HG02759 (cell line): ENCODE data around the gene C9orf153.

ENCODE experiments used
- ATAC-seq: cut with Tn5 transposase; IDR thresholded peaks from one replicate; pipeline ENCODE4 v1.9.1; 2021; ENCODE audit warnings: mild to moderate bottlenecking, moderate library complexity; ENCODE audit not compliant: unreplicated experiment

Gene C9orf153

DNA sequence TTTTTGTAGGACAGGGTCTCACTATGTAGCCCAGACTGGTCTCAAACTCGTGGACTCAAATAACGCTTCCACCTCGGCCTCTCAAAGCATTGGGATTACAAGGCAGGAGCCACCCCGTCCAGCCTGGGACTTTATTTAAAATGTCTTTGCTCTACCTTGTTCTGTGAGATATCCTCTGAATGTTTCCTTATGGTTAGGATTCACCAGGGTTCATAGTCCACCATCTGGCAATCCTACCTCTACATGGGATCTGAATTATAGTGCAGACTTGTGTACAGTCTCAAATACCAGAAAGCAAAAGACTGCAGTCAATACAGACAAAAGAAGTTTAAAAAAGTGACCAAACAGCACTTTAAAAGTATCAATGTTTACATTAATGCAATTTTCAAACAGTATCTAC, 12.8 kb upstream of the C9orf153 start:
- ATAC-seq = no peak

DNA sequence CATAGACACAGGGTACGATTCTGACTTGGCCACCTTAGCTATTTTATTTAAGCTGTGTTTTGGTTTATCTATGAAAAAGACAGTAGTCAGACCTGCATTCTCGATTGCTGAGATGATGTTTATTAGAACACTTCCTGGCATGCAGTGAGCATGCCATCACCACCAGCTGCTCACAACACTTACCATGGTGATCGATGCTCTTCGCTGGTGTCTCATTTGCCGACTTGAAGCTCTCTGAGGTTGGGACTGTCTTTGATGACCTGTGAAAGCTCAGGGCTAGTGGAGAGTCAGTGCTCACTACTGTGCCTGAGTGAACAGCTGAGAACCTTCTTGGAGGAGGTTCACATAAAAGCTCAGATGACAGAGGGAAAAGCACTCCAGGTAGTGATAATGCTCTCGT, 4.4 kb upstream of the C9orf153 start:
- ATAC-seq = no peak

DNA sequence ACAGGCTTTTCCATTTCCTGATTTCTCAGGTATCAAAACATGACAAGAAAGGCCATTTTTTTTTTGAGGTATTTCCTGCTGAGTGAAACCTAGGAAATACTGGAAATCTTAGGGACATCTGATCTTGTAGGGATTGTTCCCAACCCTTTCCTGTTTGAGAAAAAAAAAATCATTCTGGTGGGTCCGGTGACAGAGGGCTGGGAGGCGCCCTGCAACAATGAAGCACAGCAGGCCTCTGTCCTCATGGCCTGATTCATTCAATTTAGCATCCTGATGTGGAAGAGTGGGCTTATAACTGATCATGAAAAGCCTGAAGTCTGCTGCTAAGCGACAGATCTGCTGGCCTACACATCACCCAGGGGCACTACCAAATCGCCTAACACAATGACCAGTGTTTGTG, 3.0 kb upstream of the C9orf153 start:
- ATAC-seq = no peak

DNA sequence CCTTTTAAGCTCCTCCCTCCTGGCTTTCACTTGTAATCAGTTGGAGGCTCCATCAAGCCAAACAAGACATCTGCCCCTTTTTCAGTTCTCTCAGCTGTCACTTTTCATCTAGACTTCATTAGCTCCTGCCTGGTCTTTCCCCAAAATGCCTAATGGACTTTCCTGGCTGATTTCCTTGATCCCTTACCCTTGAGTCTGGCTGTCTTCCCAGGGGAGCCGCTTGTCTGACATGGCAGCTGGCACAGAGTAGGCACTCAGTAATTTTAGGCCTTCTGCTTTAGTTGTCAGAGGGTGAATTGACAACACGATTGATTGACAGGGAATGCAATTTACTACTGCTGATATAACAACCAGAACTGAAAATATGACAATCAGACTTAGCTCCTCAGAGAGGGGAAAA, 2.1 kb downstream of the C9orf153 start:
- no peak for ATAC-seq

DNA sequence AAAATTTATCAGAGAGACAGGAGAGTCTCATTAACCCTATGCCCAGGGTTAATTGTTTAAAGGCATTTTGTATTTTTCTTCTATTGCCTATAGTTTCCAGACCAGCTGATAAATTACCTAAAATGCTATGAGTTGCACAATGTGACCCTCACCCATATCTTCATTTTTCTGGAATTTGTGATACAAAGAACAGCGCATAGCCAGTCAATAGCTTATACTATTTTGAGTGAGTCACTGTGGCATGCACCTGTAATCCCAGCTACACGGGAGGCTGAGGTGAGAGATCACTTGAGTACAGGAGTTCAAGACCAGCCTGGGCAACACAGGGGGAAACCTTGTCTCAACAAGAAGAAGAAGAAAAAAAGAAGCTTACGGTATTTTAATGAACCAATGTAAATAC, 2.8 kb downstream of the C9orf153 start:
- no peak for ATAC-seq

DNA sequence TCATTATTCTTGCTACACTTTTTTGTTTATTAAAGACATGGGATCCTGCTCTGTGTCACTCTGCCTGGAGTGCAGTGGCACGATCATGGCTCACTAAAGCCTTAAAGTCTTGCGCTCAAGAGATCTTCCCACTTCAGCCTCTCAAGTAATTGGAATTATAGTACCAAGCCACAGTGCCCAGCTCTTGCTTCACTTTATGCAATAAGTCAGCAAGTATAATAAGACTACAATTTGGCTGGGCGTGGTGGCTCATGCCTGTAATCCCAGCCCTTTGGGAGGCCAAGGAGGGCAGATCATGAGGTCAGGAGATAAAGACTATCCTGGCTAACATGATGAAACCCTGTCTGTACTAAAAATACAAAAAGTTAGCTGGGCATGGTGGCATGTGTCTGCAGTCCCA, 5.9 kb downstream of the C9orf153 start:
- no peak for ATAC-seq

DNA sequence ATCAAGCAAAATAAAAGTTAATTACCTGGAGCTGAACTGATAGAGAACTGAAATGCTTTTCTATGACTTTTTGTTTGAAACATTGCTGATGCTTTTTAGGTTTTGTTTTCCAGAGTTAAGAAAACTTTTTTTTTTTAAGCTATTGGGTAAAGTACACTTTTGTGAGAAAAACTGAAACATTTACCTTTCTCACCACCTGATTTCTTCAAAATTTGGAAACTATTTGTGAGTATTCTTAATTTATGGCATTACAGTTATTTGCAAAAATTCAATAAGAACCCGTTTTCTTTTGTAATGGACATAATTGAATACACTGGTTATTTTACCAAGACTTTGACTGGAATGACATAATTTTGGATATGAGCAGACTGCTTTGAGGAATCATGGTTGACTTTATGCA, 6.6 kb downstream of the C9orf153 start:
- ATAC-seq = no peak

DNA sequence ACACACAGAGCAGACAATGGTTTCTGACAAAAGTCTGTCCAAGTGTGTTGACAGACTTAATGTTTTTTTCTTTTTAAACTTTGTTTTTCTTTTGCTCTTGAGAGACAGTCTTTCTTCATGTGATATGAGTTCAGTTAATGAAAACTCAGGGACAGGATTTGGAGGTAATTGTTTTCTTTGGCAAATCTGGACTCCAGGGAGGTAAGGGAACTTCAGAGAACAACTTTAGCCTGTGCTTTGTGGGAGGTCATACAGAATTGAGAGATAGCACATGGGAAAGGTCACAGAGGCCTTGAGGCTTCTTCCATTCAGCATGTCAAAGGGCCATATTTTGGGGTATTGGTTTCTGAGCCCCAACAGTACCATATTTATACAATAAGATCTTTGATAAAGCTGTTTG, 9.3 kb downstream of the C9orf153 start:
- no peak for ATAC-seq

DNA sequence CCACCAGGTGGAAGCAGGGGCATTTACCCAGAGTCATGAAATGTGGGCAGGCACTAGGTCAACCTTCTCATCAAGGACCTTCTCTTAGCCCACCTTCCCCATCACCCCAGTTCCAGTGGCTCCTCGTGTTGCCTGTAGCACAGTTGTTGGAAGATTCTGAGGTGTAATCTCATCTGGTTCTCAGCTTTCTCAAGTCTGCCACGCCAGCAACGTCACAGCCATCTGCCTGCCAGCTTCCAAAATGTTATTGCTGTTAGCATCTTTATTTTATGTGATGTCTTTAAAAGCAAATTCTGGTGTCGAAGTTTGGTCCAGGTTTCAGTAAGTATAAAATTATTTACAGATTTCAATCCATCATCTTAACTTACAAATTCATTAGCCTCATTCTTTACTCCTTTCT, 10.7 kb downstream of the C9orf153 start:
- no peak for ATAC-seq

DNA sequence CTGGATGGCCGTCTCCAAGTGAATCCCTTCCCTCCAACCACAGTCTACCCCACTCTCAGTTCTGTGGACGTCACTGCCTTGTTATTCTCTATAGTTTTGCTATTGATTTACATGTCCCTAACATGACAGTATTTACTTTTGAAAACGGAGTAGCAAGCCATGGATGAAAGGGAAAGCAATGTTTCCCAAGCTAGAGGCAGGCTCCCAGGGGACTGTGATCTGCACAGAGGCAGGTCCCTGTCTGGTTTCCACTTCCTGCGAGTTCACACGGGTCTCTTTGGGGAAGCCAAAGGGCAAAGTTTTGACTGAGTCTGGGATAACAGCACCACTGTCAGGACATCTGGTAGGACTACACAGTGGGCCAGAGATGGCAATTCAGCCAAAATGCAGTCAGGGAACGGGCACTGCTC, 12.7 kb downstream of the C9orf153 start:
- ATAC-seq = peak; percentile 91

DNA sequence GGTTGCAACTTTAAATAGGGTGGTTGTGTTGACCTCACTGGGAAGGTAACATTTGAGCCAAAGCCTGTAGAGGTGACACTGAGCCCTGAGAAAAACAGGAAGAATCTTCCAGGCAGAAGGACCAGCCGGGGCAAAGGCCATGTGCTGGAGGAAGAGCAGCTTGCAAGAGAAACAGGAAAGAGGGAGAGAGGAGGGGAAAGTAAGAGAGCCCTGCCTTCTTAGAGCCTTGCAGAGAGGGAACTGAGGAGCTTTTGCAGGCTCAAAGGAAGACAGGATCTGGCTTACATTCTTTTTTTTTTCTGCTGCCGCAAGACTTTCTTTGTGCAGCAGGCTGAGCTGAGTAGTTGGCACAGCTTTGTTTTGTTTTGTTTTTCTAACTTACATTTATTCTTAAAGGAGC, 17.4 kb downstream of the C9orf153 start:
- ATAC-seq = no peak

DNA sequence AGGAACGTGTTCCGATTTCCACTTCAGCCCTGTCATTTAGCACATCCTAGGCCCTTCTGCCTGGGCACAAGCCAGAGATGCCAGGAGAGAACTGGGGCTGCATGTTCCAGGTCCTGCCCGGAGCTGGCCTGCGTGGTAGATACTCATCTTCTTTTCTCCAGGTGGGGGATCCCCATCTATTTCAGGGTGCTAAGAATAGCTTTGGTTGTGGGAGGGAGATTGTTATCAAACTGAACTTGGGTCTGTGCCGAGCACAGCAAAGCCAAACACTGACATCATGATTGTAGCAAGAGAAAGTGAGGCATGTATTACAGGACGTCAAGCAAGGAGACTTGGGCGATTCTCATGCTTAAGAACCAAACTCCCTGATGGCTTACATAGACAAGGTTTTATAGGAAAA, 18.2 kb downstream of the C9orf153 start:
- ATAC-seq = no peak

DNA sequence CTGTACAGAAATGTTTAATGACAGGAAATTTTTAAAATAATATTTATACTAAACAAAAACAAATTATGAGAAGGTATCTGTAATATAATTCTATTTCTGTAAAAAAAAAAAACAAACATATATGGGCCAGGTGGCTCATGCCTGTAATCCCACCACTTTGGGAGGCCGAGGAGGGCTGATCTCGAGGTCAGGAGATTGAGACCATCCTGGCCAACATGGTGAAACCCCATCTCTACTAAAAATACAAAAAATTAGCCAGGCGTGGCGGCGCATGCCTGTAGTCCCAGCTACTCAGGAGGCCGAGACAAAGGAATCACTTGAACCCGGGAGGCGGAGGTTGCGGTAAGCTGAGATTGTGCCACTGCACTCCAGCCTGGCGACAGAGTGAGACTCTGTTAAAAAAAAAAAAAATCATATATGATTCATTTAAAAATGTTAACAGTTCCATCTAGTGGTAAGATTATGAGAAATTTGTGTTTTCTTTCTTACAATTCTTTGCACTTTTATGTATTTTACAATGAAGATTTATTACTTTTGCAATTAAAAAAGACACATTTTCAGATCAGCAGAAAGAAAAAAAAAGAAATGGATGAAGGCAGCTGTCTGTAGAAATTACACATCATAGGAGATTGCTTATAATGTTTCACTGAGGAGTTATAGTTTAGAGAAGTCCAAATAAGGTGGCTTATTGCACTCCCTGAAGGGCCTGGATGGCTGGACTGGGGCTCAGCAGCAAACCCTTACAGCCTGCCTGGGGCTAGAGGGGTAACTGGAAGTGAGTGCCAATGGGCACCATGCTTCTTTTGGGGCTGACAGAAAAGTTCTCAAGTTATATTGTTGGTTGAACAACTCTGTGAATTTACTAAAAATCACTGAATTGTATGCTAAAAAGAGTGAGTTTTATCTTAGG, 20.3 kb downstream of the C9orf153 start:
- ATAC-seq = no peak

DNA sequence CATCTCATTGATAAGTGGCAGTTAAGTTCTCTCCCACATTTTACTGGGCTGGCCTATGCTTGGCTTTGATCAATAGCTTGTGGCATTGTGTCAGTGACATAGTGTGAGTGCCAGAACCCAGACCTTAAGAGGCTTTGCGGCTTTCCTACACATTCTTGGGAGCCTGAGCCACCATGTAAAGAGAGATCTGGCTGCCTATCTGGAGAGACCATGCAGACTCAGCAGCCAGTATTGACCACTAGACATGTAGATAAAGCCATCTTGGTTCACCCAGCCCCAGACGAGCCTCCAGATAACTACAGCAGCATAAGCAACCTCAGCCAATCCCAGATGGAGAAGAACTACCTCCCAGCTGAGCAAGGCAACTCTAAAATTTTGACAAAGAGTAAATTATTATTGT, 28.6 kb downstream of the C9orf153 start:
- ATAC-seq = no peak

DNA sequence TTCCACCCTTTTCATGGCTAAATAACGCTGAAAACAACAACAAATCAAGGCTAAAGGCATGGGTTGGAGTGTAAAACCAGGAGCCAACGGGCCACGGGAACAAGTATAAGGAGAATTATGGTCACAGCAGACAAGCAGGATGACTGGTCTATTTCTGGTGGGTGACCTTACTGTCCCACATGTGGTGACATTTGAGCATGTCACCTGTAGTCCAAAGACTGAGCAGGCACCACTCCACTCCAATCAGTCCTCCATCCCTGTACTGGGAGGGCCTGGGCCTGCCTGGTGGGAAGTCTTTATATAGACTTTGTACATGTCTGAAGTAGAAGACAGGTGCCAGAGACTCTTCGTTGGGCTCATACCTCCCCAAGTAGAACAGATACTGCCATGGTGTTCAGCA, 36.8 kb downstream of the C9orf153 start:
- no peak for ATAC-seq

DNA sequence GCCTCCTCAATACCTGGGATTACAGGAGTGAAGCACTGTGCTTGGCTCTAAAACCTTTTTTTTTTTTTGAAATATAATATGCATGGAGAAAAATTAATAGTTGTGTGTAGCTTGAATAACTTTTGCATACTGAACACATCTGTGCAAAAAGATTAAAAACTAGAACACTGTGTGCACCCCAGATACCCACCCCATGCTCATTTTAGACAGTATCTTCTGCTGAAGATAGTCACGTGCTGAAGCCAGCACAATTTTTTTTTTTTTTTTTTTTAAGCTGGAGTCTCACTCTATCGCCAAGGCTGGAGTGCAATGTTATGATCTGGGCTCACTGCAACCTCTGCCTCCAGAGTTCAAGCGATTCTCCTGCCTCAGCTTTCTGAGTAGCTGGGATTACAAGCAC, 39.9 kb downstream of the C9orf153 start:
- ATAC-seq = no peak

DNA sequence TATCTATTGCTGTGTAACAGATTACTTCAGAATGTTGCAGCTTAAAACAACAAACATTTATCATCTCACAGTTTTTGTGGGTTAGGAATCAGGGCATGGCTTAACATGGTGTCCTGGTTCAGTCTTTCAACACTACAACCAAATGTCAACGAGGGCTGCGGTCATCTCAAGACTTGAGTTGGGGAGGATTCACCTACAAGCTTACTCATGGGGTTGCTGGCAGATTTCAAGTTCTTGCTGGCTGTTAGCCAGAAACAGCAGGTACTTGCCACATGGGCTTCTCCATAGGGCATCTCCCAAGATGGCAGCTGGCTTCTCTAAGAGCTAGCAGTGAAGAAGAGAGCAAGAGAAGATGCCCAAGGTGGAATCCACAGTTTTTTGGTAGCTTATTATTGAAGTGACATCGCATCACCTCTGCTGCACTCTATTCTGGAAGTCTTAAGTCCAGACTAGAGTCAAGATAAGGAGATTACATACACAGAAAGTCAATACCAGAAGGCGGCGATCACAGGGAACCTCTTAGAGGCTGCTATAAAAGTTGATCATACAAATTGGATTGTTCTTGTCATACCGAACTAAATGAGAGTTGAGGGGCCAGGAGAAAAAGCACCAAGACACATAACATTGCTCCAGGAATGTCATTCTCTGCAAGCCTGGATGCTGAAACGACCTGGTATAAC, 42.2 kb downstream of the C9orf153 start:
- ATAC-seq = no peak

DNA sequence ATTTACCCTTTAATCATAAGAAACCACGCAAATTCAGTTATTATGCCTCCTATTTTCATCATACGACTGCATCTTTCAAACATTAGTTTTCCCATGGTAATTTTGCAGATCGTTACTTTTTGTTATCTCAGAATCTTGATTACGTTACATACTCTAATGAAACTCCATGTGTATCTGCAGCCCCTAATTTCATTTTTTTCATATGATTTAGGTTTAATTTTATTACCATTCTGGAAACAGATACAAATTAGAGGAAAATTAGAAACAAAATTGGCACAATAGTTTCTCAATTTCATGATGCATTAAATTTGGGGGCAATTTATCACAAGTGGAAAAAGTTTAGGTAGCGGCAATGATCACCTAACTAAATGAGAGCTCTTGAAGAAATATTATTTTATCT, 52.3 kb downstream of the C9orf153 start:
- ATAC-seq = no peak

DNA sequence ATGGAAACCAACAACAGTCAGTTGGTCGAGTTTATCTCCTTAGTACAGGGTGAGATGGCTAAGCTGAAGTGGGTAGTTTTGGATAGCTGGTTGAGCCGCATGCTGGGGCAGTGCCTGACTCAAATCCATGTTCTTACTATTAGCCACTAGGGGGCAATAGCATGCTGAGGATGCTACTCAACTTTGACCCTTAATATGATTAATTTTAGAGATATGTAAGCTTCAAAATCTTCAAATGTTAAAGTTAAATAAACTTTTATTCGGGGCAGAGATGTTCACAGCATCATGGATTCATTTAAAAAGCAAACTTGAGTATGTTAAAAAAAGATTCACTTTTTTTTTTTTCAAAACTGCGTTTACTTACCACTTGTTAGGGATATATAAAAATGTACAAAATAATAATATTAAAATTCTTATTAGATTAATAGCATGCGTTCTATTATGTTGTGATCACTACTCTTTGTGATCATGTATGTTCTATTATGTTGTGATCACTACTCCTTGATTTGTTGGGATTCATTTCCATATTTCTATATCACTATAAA, 57.0 kb downstream of the C9orf153 start:
- peak; percentile 71 for ATAC-seq

DNA sequence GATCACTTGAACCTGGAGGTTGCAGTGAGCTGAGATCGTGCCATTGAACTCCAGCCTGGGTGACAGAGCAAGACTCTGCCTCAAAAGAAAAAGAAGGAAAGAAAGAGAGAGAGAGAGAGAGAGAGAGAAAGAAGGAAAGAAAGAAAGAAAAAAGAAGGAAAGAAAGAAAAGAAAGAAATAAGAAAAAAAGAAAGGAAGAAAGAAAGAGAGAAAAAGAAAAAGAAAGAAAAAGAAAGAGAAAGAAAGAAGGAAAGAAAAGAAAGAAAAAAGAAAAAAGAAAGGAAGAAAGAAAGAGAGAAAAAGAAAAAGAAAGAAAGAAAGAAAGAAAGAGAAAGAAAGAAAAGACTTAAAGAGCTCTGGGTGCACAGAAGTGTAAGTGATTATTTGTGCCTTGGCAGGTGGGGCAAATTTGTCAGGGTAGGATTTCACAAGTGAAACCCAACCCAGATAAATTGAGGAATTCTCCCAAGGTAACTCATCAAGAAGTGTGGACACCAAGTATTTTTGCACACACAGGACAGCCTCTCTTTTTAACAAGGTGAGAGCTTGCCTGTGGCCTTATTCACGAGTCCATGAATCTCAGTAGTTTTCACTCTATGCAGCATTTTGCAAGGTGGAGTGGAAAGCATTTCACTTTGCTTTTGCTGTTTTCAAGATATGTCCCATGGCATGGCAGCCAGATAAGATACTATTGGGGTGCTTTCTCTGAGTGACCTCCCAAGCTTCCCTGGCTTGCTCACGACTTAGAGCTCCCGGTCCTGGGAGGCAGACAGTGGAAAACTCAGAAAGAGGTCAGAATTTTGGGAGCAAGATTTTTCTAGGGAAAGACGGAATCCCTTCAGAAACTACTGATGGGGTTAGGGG, 57.8 kb downstream of the C9orf153 start:
- no peak for ATAC-seq

DNA sequence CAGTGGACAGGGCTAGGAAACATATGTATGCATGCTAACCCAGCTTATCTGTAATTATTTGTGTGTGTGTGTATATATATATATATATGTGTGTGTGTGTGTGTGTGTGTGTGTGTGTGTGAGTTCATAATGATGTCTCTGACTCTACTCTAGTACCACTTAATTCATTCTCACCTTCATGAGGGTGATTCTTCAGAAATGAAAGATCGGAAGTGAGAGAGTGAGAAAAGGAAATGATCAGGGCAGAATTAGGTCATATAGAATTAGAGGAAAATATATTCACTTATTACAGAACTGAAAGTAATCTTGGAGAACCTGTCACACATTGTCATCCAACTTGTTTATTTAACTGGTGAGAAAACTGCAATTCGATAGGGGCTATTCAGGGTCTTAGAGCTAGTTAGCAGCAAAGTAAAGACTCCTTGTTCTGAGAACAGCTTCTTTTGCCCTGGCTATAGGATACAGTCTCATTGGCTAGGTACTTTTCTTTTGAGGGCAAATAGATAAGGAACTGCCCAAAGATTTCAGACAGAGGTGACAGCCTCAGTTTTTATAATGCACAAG, 58.8 kb downstream of the C9orf153 start:
- no peak for ATAC-seq
